ENCODE measurements around the gene PASK.

GRCh38 chr2:241148239-241148638 is 1.0 kb downstream of the PASK start:
- TF ChIP-seq, protein P1, sequence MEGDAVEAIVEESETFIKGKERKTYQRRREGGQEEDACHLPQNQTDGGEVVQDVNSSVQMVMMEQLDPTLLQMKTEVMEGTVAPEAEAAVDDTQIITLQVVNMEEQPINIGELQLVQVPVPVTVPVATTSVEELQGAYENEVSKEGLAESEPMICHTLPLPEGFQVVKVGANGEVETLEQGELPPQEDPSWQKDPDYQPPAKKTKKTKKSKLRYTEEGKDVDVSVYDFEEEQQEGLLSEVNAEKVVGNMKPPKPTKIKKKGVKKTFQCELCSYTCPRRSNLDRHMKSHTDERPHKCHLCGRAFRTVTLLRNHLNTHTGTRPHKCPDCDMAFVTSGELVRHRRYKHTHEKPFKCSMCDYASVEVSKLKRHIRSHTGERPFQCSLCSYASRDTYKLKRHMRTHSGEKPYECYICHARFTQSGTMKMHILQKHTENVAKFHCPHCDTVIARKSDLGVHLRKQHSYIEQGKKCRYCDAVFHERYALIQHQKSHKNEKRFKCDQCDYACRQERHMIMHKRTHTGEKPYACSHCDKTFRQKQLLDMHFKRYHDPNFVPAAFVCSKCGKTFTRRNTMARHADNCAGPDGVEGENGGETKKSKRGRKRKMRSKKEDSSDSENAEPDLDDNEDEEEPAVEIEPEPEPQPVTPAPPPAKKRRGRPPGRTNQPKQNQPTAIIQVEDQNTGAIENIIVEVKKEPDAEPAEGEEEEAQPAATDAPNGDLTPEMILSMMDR (IDR thresholded peaks at IDR 0.05; ENCODE audit: poor library complexity, severe bottlenecking) = no peak
- TF ChIP-seq EZH2 (IDR thresholded peaks at IDR 0.05; ENCODE audit: borderline replicate concordance, insufficient read depth, low read length, poor library complexity, severe bottlenecking) (no peak), TAF1 (IDR thresholded peaks at IDR 0.05; ENCODE audit: low read depth) (no peak), RAD21 (conservative IDR thresholded peaks at IDR 0.05) (no peak), EP300 (conservative IDR thresholded peaks at IDR 0.05; ENCODE audit: poor library complexity, severe bottlenecking) (no peak), POLR2AphosphoS5 (IDR thresholded peaks at IDR 0.05) (no peak)
